Upper lobe of left lung (tissue), 4 donors: ENCODE measurements around the gene ARHGEF10L.

Experiments
- EP300 ChIP-seq, 4 donors: sonication (generic); formaldehyde crosslinking; IDR thresholded peaks; one replicate each; pipeline ENCODE4 v1.5.1; 2017; ENCODE audit warnings: antibody characterized with exemption in 4 of 4, control low read depth in 2 of 4
- TF ChIP-seq, protein P1 (sequence below), 6 experiments: fragments of 450-650 bp in 4 of 6; fragments of 200-600 bp in 2 of 6; sonication (generic) in 2 of 6; IDR thresholded peaks; one replicate each; pipeline ENCODE4 v1.5.1; 2016 to 2019; ENCODE audit warnings: antibody characterized with exemption in 6 of 6

DNA sequence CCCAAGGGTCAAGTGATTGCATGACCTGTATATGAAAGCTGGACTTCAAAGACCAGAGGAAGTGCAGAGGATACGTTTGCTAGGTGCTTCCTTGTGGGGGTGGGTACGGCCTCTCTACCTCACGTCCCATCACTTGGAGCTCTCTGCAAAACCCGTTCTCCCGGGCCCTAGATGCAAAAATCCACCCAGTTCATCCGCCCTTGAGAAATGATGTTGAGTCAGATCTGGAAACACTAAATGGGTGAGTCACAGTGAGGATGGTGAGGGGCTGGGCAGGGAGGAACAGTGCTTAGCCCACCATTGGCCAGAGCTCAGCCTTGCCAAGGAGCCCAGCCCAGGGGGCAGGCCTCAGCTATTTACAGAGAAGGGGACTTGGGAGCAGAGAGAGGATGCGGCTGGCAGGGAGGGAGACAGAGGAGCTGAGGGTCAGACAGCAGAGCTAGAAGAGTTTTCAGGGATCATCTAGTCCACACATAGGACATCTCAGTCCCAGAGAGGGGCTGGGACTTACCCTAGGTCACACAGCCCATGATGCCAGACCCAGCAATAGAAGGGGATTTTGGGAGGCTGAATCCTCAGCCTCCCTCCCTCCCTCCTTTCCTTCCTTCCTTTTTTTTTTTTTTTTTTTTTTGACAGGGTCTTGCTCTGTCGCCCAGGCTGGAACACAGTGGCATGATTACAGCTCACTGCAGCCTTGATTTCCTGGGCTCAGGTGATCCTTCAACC lies 14.6 kb downstream of the ARHGEF10L start:
- TF ChIP-seq, protein P1, sequence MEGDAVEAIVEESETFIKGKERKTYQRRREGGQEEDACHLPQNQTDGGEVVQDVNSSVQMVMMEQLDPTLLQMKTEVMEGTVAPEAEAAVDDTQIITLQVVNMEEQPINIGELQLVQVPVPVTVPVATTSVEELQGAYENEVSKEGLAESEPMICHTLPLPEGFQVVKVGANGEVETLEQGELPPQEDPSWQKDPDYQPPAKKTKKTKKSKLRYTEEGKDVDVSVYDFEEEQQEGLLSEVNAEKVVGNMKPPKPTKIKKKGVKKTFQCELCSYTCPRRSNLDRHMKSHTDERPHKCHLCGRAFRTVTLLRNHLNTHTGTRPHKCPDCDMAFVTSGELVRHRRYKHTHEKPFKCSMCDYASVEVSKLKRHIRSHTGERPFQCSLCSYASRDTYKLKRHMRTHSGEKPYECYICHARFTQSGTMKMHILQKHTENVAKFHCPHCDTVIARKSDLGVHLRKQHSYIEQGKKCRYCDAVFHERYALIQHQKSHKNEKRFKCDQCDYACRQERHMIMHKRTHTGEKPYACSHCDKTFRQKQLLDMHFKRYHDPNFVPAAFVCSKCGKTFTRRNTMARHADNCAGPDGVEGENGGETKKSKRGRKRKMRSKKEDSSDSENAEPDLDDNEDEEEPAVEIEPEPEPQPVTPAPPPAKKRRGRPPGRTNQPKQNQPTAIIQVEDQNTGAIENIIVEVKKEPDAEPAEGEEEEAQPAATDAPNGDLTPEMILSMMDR (IDR thresholded peaks at IDR 0.05), result no peak
- no peak for TF ChIP-seq EP300 (IDR thresholded peaks at IDR 0.05)
